Right lobe of liver (tissue), 4 donors: ENCODE measurements around the gene MIEN1.
"Not testable (repeated sequence)": the region's sequence is repeated elsewhere in the genome, so short reads cannot be mapped to it uniquely, and the experiment has no call there.

Source experiments
- CTCF ChIP-seq, 4 donors: fragments of 200-600 bp in 3 of 4; fragments of 450-650 bp in 1 of 4; IDR thresholded peaks; one replicate each; pipeline versions ENCODE4 v1.5.1 to v1.8.0; 2016 to 2022; ENCODE audit warnings: antibody characterized with exemption in 4 of 4, mild to moderate bottlenecking in 2 of 4
- POLR2A ChIP-seq: fragments of 450-650 bp; IDR thresholded peaks from one replicate; pipeline ENCODE4 v1.6.1; 2017; ENCODE audit warnings: antibody characterized with exemption, mild to moderate bottlenecking
- donor health status: DM: no; HTN: no; CAD: no.
- donor health status: DM: no; HTN: no; CAD: no.
- donor health status: DM: no; HTN: yes; CAD: no.

- TF ChIP-seq CTCF (IDR thresholded peaks at IDR 0.05); POLR2A: not testable (repeated sequence)
Observed at GRCh38 chr17:39725923-39726322, 4.4 kb downstream of the MIEN1 start.
